BLaER1 treated with 17β-estradiol and CSF1 and Interleukin-3, amounts not matched to agents 10 nM and 100 nM (cell line): Measurements from ENCODE around the gene CRYL1.

Experiments
- H3K27ac ChIP-seq, 11 experiments: shearing (Covaris generic); formaldehyde crosslinking; 2 replicates each; pipeline ENCODE4 v1.8.1; 2022
- H3K27me3 ChIP-seq, 11 experiments: shearing (Covaris generic); formaldehyde crosslinking; 2 replicates each; pipeline ENCODE4 v1.8.1; 2022
- H3K36me3 ChIP-seq, 11 experiments: shearing (Covaris generic); formaldehyde crosslinking; 2 replicates each; pipeline ENCODE4 v1.8.1; 2022
- H3K4me1 ChIP-seq, 10 experiments: shearing (Covaris generic); formaldehyde crosslinking; 2 replicates each; pipeline ENCODE4 v1.8.1; 2022
- H3K4me2 ChIP-seq, 11 experiments: shearing (Covaris generic); formaldehyde crosslinking; 2 replicates each; pipeline ENCODE4 v1.8.1; 2022
- H3K4me3 ChIP-seq, 10 experiments: shearing (Covaris generic); formaldehyde crosslinking; 2 replicates each; pipeline ENCODE4 v1.8.1; 2022
- H3K9ac ChIP-seq, 11 experiments: shearing (Covaris generic); formaldehyde crosslinking; 2 replicates each; pipeline ENCODE4 v1.8.1; 2022
- H3K9me3 ChIP-seq, 11 experiments: shearing (Covaris generic); formaldehyde crosslinking; replicated peaks in 1 of 11; 2 replicates each; pipeline ENCODE4 v1.8.1; 2022
- H4K20me1 ChIP-seq, 11 experiments: shearing (Covaris generic); formaldehyde crosslinking; 2 replicates each; pipeline ENCODE4 v1.8.1; 2022
- Cebpa-rat ChIP-seq, 11 experiments: shearing (Covaris generic); IDR thresholded peaks; 2 replicates each; pipeline ENCODE4 v1.8.1; 2022

The CRYL1 gene

DNA sequence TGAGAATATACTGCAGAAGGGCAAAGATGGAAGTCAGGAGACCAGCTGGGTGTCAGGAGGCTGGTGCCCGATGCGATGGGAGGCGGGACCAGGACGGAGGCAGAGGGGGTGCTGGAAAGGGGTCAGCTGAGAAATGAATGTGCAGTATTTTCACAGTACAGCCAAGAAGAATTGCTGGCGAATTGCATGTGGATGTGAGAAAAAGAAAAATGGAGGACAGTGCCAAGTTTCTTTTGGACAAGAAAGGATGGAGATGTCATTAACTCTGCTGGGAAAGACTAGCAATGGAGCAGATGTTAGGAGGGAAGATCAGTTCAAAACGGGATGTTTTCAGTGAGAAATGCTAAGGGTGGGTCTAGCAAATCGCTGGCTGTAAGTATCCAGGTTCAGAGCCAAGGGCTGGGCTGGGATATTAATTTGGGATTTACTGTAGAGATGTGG, 7.0 kb downstream of the CRYL1 start:
- no peak overlapping the region for H3K4me3 ChIP-seq
- H3K4me1 ChIP-seq: peaks cover under 1 to 24% (median 3%) of the 10 kb centered on the region in 10 experiments; a peak in 14 of 20 replicates
- H3K9ac ChIP-seq: no peak overlapping the region
- no peak overlapping the region for H3K4me2 ChIP-seq
- H3K9me3 ChIP-seq: peaks cover 0 to 19% (median 0%) of the 10 kb centered on the region in 11 experiments; a peak in 4 of 22 replicates
- TF ChIP-seq Cebpa-rat (IDR thresholded peaks at IDR 0.05): no peak
- H4K20me1 ChIP-seq: peaks cover 0 to 8% (median 0%) of the 10 kb centered on the region in 11 experiments; a peak in 2 of 22 replicates
- peaks cover 0 to 10% (median 0%) of the 10 kb centered on the region in 11 experiments; a peak in 5 of 22 replicates for H3K36me3 ChIP-seq
- no peak overlapping the region for H3K27ac ChIP-seq
- no peaks in the 10 kb centered on the region for H3K27me3 ChIP-seq

DNA sequence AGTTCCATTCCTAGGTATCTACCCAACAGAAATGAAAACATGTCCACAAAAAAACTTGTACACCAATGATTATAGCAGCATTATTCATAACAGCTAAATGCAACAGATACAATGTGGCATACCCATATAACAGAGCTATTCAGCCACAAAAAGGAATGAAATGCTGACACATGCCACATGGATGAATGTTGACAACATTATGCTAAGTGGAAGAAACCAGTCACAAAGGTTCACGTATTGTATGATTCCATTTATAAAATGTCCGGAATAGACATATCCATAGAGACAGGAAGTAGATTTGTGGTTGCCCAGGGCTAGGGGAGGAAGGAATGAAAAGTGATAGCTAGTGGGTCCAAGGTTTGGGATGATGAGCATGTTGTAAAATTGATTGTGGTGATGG, 10.8 kb downstream of the CRYL1 start:
- H3K9me3 ChIP-seq: peaks cover 0 to 21% (median 2%) of the 10 kb centered on the region in 11 experiments; a peak in 5 of 22 replicates
- H4K20me1 ChIP-seq: peaks cover 0 to 8% (median 0%) of the 10 kb centered on the region in 11 experiments; a peak in 1 of 22 replicates
- H3K9ac ChIP-seq: no peak overlapping the region
- H3K27ac ChIP-seq: no peak overlapping the region
- no peaks in the 10 kb centered on the region for H3K27me3 ChIP-seq
- H3K4me1 ChIP-seq: peaks cover 17 to 27% (median 21%) of the 10 kb centered on the region in 10 experiments
- no peak for TF ChIP-seq Cebpa-rat (IDR thresholded peaks at IDR 0.05)
- no peak overlapping the region for H3K4me3 ChIP-seq
- peaks cover 12 to 45% (median 18%) of the 10 kb centered on the region in 11 experiments; a peak in 19 of 22 replicates for H3K36me3 ChIP-seq
- no peak overlapping the region for H3K4me2 ChIP-seq

DNA sequence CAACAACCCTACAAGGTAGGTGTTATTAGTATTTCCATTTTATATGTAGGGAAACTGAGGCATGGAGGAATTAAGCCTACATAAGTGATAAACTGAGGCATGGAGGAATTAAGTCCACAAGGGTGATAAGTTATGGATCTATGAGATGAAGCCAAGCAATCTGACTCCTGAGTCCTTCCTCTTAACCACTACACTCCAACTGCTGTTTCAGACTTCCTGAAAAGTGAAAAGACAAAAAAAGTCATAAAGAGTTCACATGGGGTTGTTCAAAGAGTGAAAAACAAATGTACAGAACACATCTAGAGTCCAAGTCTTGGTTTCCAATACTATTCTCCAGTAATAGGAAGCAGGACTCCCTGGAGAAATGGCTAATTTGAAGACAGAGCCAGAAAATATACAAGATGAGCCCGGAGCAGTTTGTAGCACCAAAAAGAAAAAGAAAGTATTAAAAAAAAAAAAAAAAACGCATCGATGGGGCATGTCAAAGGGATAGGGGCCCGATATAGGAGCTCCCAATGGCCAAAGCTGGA, 12.1 kb downstream of the CRYL1 start:
- Histone ChIP-seq H3K27me3 (no peaks in the 10 kb centered on the region), H3K4me3 (no peak overlapping the region), H3K4me2 (peak overlapping the region in 9 of 11 experiments; percentile 3 to 65 (median 33); a peak in 12 of 22 replicates), H3K9ac (no peak overlapping the region), H3K36me3 (peaks cover 20 to 58% (median 28%) of the 10 kb centered on the region in 11 experiments; a peak in 19 of 22 replicates), H3K4me1 (peaks cover 17 to 27% (median 21%) of the 10 kb centered on the region in 10 experiments), H3K27ac (no peak overlapping the region; a peak in 1 of 22 replicates), H3K9me3 (peaks cover 0 to 34% (median 13%) of the 10 kb centered on the region in 11 experiments; a peak in 16 of 22 replicates), H4K20me1 (peaks cover 0 to 8% (median 0%) of the 10 kb centered on the region in 11 experiments; a peak in 1 of 22 replicates)
- TF ChIP-seq Cebpa-rat (IDR thresholded peaks at IDR 0.05): no peak

DNA sequence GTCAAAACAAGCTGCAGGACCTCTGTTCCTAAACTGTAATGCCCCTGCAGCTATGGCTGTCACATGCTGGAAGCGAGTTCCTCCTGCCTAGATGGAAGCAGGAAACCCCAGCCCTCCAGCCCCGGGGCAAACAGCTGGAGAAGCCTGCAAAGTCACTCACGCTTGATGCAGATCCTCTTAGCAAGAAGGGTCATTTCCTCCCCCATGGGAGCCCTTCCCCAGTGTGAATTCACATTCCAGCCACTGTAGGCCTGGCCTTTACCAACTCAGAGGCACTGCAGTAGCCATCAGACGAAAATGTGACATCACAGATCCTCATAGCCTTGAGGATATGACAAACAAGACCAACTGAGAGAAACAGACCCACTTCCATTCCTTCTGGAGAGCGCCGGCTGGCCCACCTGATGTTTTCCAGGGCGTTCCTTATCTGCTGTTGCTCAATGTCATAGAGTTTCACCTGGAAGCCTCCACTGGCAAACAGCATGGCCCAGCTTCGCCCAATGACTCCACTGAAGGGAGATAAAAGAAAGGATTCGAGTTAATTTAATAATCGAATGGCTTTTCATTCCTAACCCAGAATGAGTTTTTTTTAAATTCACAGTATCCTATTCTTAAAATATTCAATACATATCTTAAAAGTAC, 13.5 kb downstream of the CRYL1 start:
- Histone ChIP-seq H3K9ac (no peak overlapping the region), H3K27ac (0 out of 22 replicates have a peak overlapping the region, but pooled peaks of 2 of the 11 experiments have one; percentile 5 to 13), H3K9me3 (peaks cover 0 to 48% (median 27%) of the 10 kb centered on the region in 11 experiments; a peak in 18 of 22 replicates), H4K20me1 (peaks cover 0 to 8% (median 0%) of the 10 kb centered on the region in 11 experiments; a peak in 1 of 22 replicates), H3K4me1 (peaks cover 17 to 27% (median 21%) of the 10 kb centered on the region in 10 experiments), H3K36me3 (peaks cover 26 to 66% (median 36%) of the 10 kb centered on the region in 11 experiments), H3K4me3 (no peak overlapping the region), H3K27me3 (no peaks in the 10 kb centered on the region), H3K4me2 (peak overlapping the region; percentile 12 to 66 (median 54); a peak in 21 of 22 replicates)
- TF ChIP-seq Cebpa-rat (IDR thresholded peaks at IDR 0.05): no peak

DNA sequence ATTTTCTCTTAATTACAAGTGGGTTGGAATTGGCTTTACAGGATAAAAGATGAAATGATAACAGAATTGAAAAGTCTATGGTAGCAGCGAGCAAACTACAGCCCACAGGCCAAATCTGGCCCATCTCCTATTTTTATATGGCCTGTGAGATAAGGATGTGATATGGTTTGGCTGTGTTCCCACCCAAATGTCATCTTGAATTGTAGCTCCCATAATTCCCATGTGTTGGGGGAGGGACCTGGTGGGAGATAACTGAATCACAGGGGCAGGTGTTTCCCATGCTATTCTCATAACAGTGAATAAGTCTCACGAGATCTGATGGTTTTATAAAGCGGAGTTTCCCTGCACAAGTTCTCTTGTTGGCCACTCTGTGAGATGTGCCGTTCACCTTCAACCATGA, 19.0 kb downstream of the CRYL1 start:
- H3K27me3 ChIP-seq: no peaks in the 10 kb centered on the region
- peak overlapping the region in 7 of 11 experiments; percentile 14 to 68 (median 36); a peak in 12 of 22 replicates for H3K4me2 ChIP-seq
- no peaks in the 10 kb centered on the region for H4K20me1 ChIP-seq
- TF ChIP-seq Cebpa-rat (IDR thresholded peaks at IDR 0.05): no peak
- H3K36me3 ChIP-seq: peaks cover 35 to 81% (median 54%) of the 10 kb centered on the region in 11 experiments
- H3K27ac ChIP-seq: no peak overlapping the region
- peaks cover 0 to 71% (median 57%) of the 10 kb centered on the region in 11 experiments; a peak in 18 of 22 replicates for H3K9me3 ChIP-seq
- peak overlapping the region in 1 of 10 experiments; percentile 14; a peak in 1 of 20 replicates for H3K4me3 ChIP-seq
- peaks cover 3 to 38% (median 17%) of the 10 kb centered on the region in 10 experiments for H3K4me1 ChIP-seq
- no peak overlapping the region for H3K9ac ChIP-seq

DNA sequence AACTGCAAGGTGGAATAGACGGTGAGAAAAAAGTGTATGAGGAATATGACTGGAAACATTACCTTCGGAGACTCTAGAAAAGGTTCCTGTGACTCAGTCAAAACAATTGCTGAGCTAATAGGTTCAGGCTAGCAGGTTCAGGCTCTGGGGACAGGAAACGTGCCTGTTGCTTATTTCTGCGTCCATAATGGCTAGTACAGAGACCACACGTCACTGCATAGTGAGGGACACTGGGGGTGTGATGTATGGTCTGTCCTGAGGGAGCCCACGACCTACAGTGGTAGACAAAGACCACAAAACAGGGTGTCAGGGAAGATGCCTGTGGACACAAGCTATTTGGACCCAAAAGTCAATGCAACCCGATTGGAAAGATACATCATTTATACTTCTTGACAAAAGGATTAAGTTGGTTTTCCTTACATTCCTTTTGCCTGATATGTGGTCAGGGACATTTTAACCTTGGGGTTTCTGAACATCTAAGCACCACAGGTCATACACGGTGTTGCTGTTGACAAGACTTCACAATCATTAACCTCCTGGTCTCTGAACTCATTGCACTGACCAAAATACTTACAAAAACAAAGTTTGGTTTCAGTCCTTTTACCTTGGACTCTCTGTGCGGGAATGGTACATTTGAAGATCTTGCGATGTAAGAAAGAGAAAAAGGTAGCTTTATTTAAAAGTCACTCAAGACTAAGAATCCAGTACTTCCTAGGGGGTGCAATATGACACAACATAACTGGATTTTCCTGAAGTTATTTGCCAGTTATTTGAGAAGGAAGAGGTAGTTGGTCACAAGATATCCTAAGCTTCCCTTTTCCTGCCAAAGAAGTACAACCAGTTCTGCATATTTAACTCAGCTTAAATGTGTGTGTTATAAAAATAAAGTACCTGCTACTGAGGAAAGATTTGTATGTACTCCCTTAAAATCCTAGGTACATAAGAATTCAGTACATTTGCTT, 20.0 kb downstream of the CRYL1 start:
- Histone ChIP-seq H3K27ac (peak overlapping the region in 2 of 11 experiments; percentile 2 to 5; a peak in 2 of 22 replicates), H3K27me3 (no peaks in the 10 kb centered on the region), H3K9ac (no peak overlapping the region), H3K36me3 (peaks cover 26 to 71% (median 44%) of the 10 kb centered on the region in 11 experiments), H3K4me3 (no peak overlapping the region), H3K4me2 (peak overlapping the region in 5 of 11 experiments; percentile 14 to 68 (median 36); a peak in 9 of 22 replicates), H3K9me3 (peaks cover 0 to 81% (median 67%) of the 10 kb centered on the region in 11 experiments; a peak in 18 of 22 replicates), H4K20me1 (no peaks in the 10 kb centered on the region), H3K4me1 (peaks cover 6 to 46% (median 14%) of the 10 kb centered on the region in 10 experiments; a peak in 18 of 20 replicates)
- TF ChIP-seq Cebpa-rat (IDR thresholded peaks at IDR 0.05): no peak

DNA sequence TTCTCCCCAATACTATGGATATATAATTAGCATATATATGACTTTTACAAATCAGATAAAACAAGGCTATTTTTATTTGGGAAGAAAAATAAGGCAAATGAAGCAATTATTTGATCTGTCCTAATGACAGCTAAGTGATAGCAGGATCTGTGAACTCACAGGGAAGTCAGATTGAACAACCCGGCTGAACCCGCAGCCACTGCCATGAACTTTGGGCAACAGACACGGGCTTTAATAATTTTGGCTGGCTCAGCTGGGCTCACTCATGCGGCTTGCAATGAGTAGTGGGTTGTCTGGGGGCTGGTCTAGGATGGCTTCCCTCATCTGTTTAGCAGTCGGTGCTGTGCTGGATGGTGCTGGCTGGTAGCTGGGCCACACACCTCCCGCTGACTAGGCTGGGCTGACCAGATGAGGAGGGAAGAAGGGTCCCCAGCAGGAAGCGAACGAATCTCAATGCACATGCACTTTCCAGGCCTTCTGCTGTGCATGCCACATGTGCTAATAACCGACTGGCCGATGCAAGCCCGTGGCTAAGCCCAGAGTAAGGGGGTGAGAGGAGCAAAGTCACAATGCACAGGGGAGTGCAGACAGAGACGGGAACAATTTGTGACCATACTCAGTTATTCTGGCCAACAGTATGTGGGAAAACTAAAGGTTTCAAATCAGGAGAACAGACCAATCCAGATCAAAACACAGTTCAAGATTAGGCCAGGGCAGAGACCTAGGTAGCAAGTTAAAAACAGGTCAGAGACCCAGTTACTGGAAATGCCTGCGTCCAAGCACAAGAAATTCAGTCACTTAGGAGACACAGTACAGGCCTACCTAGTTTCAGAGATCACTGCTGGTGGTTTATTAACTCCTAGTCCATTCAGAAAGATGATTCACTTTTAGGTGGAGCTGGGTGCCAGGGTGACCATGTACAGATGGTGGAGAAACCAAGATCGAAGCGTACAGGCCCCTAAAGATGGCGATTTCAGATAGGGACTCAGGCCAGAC, 22.3 kb downstream of the CRYL1 start:
- Histone ChIP-seq H3K9me3 (peaks cover 7 to 82% (median 75%) of the 10 kb centered on the region in 11 experiments; a peak in 21 of 22 replicates), H3K36me3 (peaks cover 14 to 49% (median 35%) of the 10 kb centered on the region in 11 experiments; a peak in 21 of 22 replicates), H4K20me1 (no peaks in the 10 kb centered on the region), H3K4me3 (no peak overlapping the region), H3K27ac (no peak overlapping the region), H3K4me1 (peaks cover 6 to 54% (median 15%) of the 10 kb centered on the region in 10 experiments; a peak in 18 of 20 replicates), H3K4me2 (no peak overlapping the region), H3K27me3 (no peaks in the 10 kb centered on the region), H3K9ac (no peak overlapping the region)
- no peak for TF ChIP-seq Cebpa-rat (IDR thresholded peaks at IDR 0.05)
